CD4-positive, alpha-beta T cell treated with Interleukin-4 for 1 hour (primary cell): ENCODE data around the gene RBM20.
"Not testable (repeated sequence)": the region's sequence is repeated elsewhere in the genome, so short reads cannot be mapped to it uniquely, and the experiment has no call there.

Experiments used
- DNase-seq, 2 donors: peaks; one replicate each; pipeline ENCODE4 v3.0.0-alpha.2; 2020 to 2022

The RBM20 gene

DNA sequence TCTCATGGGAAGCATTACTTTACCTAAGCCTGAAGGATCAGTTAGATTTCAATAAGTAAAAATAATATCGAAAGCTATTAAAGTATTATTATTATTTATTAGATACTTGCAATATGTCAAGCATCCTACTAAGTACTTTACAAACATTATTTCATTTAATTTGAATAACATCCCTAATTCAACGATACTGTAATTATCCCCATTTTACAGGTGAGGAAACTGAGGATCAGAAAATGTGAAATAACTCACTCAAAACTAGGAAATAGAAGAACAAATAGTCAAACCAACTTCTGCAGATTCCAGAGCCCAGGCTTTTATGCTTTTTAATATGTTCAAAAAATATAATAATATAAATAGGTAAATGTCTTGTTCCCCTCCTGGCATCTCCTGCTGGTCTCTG lies 217.3 kb downstream of the RBM20 start:
- DNase-seq, result no peak

DNA sequence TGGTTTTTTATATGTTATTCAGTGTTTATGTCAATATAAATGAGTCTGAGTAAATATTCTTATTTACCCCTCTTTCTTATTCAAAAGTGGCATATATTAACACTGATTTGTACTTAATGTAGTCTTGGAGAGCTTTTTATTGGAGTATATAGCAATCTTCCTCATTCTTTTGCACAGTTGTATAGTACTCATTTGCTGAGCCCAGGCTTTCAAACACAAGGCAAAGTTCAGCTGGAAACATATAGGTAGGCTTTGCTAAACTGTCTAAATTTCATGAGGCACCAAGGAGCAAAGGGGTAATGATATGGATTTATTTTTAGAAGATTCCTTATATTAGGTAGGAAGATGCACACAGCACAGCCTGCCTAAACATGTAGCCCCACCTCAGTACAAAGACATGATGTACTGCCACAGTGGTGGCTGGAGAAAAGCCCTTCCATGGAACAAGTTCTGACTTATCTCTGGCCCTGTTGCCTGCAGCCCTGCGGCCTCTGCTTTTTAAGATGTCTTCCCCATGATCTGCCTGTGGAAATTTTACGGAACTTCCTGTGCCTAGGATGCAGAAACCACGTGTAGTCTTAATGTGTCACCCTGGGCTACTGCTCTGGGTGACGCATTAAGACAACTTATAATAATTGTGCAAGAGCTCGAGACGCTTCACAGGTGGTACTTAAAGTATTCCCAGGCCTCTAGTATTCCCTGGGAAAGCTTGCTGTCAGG lies 218.0 kb downstream of the RBM20 start:
- DNase-seq, result peak in 1 of 2 donors; percentile 58

DNA sequence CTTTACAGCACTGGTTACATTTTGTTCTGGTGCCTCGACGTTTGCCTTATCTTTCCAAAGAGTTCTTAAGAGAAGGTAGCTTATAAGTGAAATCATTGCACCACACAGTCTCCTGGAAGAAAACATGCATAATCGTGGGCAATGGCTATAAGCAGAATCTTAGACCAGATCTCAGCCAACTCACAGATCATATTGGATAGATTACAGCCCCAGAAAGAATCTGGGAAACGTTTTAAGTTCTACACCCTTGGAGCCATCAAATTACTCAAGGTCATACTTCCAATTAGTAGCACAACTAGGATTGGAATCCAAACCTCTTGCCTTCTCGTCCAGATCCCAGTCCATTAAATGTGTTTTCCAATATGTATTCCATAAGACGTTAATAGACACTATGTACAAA lies 218.8 kb downstream of the RBM20 start:
- DNase-seq, result no peak

DNA sequence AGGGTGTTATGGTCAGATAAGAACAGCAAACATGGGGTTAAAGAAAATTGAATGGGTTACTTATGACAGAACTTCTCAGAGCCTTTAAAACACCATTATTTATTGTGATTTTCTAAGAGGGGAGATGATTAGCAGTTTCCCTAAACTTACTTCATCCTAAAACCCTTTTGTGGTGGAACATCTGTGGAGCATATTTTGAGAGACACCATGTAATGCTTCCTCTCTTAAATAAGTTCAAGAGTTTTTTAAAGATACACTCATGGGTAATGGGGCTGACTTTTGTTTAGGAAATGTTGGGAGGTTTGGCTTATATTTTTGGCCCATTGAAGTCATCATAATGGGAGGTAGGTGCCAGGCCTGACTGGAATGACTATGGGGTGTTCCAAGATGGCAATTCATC lies 219.2 kb downstream of the RBM20 start:
- no peak for DNase-seq

DNA sequence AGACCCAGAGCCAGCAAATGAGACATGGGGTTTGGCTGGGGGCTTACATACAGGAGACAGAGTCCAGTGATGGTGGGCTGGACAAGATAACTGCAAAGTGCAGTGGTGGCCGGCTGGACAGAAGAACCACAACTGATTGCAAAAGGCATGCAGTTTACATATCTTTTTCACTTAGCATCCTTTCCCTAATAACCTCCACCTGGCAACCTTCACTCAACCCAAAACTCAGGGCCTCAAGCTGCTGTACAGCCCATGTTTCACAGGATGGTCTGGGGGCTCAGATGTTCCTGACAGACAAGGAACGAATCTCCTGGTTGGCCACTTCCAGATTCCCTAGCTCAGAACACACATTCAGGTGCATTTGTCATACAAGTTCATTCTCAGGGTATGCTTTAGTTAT lies 219.8 kb downstream of the RBM20 start:
- DNase-seq, result no peak

DNA sequence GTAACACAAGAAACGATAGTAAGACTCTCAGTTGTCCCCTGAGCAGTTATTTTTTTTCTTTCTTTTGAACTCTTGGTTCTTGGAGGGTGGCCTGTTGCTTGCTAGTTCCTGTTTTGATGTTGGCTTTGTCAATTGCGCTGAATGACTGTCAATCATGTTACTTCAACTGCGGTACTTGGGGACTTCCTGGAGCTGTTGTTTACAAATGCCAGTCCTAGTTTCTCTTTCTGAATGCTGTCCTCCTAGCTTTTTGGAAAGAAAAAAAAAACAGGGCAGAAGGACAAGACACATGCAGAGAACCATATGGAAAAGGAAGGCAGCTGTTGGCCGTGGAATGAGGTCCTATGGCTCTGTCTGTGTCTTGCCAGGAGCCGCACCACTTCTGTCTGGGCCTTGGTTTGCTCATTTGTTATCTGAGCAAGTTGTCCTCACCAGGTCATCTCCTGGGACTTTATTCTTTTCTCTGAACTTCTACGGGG lies 220.6 kb downstream of the RBM20 start:
- DNase-seq, result peak; percentile 83 to 90

DNA sequence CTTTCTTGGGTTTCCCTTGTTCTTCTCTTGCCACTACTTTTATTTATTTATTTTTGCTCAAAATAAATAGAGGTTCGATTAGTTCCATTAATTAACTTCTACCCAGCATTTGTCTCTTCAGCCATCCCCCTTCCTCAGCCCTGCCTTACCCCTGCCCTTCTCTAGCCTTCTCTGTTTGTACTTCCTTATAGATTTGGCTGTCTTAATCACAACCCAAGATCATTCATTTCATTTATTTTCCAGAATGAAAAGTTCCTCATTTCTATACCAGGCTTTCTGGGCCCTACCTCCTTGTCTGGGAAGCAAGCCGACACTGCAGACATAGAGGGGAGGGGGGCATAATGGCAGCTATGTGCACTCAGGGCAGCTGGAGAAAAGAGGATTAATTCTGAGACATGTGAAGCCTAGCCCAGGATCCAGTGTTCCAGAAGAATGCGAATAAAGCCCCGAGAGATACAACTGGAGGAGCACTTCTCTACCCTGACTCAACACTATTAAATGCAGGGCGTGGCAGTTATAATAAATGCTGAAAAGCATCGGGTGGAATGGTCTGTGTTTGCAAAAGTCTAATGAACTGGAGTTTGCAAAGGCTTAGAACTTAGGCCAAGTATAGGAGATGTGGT lies 221.2 kb downstream of the RBM20 start:
- no peak for DNase-seq

DNA sequence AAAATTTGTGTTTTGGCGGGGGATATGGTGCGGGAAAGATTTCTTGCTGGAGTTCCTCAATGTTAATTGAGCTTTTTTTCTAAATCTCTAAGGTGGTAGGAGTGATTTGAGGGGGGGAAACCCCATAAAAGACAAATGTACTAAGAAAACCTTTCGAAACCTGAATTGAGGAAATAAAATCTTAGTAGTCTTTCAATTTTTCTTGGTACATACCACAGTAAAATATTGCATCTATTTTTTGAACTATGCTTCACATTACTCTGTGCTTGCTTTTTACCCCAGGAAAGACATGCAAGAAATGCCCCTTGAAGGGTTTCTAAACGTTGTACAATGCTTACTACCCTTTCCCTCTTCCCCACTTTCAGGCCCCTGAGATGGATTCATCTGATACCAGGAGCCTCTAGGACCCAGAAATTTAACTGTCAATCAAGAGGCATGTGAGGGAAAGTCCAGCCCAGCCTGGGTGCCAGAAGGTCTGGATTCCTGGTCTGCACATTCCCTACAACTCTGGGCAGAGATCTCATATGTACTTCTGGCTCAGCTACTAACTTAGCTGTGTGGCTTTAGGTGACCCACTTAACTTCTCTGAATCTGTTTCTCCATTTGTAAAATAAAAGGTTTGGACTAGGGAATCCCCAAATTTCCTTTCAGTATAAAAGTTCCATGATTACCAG lies 221.8 kb downstream of the RBM20 start:
- no peak for DNase-seq

DNA sequence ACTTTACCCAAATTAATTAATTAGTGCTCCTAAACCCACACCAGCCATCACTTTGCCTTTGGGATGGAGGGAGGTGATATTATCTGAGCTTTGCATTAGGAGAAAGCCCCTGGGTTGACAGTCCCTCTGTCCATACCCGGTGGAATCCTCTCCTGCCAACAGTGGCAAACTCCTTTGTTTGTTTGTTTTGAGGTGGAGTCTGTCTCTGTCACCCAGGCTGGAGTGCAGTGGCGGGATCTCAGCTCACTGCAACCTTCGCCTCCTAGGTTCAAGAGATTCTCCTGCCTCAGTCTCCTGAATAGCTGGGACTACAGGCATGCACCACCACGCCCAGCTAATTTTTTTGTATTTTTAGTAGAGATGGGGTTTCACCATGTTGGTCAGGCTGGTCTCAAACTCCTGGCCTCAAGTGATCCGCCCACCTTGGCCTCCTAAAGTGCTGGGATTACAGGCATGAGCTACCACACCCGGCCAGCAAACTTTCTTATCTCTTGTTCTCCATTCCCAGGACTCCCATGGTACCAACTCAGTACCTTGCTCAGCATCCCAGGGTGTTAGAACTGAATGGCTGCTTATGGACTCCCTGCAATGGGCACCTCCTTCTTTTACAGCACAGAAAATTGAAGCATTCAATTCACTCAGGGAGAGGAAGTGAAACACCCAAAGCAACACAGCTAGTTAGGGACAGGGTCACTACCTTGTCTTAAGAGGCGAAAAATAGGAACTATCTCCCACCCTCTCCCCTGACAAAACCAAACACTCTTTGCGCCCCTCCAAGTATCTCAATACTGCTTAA lies 223.1 kb downstream of the RBM20 start:
- DNase-seq, result not testable (repeated sequence)

DNA sequence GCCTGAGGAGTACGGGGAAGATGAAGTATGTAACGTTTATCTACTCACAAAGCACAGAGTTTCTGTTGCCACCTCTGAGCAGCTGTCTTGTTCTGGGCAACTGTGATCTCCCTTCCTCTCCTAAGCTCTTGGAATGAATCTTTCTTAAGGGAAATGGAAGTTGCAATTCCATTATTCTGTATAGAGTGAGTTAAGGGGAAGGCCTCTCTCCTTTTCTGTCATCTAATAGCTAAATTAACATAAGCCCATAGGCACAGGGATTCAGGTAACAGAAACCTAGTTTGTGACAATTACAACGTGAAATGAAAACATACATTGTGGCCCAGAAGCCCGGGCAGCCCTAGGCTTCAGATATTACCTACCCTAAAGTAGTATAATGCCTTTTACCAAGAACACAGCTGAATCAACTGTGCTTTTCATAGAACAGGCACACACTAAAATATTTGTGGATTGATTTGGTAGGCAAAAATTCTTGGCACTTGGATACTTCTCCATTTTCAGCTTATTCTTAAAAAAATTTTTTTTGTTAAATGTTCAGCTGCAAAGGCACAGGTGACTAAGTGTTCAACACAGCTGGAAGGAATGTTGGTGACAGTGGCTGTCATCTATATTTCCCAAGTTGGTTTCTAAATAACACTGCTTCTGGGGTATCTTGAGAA lies 223.8 kb downstream of the RBM20 start:
- no peak for DNase-seq

DNA sequence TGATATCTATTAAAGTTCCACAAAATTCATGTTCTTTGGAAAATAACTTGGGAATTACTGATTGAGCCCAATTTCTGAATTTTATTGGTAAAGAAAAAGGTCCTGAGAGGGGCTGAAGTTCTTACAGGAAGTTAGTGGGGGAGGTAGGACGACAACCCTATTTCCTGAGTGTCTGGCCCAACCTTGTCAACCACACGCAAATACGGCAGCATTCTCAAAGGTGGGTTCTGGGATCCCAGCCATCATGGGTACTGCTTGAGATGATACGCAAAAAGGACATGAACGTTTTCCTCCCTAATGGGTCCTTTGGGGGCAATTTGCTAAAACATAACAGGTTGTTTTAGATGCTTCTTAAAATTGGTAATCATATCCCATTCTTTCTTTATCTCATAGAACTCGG lies 224.8 kb downstream of the RBM20 start:
- peak; percentile 73 to 76 for DNase-seq

DNA sequence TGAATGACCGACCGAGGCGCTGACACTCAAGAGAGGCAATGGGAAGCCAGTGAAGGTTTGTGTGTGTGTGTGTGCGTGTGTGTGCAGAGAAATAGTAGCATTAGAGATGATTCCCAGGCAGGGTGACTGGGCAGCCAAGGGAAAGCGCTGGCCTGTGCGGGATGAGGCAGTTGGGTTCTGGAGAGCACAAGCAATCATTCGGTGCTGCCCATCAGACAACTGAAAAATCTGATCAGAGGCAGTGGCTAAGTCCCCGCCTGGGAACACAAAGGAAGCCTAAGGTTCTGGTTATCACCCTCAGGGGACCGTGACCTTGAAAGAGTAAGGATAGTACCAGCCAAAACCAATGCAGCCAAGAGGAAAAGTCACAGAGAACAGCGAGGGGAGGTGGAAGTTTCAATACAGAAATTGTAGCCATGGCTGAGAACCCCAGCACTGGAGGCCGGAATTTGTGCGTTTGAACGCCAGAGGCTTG lies 226.7 kb downstream of the RBM20 start:
- no peak for DNase-seq

DNA sequence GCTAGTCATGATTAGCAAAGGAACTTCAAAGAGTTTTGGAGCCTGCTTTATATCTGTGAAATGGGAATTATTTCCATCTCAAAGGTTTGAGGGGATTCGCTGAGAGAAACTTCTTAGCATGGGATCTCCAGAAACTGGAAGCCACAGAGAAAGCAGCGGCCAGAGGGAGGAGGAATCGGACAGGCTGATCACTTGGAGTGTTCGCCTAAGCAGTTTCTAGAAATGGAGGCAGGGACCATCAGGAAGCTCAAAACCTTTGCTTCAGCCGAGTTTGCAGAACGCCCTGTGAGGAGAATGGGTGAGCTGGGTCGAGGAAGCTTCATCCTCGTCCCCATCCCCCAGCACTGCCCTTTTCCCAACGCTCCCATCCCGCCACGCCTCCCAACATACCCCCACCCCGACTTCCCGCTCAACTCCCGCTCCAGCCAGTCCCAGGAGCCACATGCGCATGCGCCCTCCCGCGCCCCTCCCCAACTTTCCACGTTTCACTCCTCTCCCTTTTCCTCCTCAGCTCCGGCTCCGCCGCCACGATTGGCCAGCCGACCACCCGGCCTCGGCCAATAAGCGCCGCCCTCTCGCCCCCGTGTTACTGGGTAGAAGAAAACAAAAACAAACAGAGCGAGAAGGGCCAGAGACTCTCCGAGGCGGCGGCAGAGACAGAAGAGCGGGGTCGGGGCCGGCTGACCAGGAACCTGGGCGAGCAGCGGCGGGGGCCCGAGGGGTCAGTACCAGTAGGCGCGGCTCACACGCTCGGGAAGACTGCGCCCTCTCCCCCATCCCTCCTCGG lies 227.4 kb downstream of the RBM20 start, which contains the start of gene PDCD4:
Gene PDCD4 (plus strand): TSS at position 631 of the 787 bp plus-strand sequence. CDS start 4,100 bp downstream, outside the sequence.
- peak; percentile 94 to 96 for DNase-seq

DNA sequence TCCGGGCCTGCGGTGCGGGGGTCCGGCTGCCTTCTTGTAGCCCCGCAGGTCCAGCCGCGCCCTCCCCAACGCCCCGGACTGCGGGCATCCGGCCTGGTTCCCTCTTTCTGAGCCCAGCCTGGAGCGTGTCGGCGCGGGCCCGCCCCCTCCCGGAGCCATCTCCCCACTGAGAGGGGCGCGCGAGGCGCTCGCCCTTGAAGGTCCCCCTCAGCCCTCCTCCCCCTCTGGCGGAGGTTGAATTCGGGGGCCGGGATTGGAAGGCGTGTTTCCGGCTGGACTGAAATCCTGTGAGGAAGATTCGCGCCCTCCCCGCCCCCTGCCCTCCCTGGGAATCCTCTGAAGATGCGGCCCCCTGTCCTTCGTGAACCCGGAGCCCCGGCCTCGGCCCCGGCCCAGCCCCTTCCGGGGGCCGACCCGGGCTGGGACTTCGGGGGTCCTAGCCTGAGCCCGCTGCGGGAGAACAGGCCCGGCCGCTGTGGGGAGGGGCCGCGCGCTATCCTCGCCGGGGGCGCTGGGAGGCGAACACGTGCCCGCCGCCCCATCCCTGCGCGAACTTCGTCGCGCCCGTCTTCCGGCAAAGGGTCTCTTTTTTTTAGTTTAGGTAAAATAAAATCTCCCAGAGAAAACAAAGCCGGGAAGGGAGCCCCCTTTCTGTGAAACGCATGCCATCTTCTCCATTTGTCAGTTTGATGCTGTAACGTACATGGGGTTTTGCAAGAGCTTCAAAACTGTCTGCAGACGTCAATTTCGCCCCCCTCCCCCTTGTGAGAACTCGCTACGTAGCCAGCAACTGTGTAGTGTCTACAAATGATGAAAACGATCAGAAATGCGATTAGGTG lies 228.2 kb downstream of the RBM20 start:
- peak; percentile 91 to 92 for DNase-seq

DNA sequence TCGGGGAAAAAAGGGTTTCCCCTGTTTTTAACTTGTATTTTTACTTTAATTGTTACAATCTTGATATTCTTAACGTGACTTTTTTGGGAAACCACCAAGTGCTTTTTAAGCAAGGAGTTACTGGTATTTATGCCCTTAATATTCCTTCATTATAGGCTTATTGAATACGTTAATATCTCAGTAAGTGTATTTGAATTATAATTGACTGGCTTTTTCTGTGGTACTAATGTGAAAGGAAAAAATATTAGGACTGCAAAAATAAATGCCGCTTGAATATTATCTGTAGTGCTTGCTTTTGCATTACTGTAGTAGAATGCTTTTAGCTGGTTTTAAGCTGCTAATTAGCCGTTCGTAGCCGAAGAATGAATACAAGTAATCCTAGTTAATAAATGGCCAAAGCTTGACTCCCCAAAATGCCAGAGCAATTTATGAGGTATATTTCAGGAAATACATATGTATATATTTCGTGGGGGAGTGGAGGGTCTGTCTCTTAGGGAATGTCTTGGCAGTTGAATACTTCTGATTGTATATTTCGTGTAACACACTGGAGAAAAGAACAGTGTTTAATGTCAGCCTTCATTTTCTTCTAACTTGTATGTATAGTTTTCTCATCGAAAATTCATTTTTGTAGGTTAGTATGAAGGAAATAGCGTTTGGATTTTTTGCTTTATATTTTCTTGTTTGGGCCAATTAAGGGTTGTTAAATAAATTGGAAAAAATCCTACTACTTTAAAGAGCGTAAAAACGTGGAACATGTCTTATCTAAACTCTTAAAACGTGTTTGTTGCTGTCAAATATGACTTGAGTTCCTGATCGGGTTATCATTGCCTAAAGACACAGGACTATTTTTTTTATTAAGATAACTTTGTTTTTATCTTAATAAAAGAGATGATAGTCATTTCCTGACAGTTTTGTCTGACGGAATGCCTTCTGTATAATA lies 229.1 kb downstream of the RBM20 start:
- DNase-seq, result no peak

DNA sequence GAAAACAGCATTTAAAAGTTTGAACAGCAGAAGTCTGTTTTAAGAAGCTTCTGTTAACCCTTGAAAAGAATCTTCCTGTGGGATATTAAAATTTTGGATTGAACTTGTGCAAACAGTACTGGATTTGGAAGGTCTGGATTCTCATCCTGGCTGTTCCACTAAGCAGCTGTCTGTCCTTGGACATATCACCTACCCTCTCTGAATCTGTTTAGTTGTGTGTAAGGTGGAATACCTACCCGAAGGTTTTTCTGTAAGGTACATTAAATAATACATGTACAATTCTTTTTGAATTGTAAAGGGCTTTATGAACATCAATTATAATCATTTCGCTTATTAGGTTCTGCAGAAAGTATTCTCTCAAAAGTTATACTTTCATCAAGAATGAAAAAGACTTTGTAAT lies 229.8 kb downstream of the RBM20 start:
- DNase-seq, result no peak

DNA sequence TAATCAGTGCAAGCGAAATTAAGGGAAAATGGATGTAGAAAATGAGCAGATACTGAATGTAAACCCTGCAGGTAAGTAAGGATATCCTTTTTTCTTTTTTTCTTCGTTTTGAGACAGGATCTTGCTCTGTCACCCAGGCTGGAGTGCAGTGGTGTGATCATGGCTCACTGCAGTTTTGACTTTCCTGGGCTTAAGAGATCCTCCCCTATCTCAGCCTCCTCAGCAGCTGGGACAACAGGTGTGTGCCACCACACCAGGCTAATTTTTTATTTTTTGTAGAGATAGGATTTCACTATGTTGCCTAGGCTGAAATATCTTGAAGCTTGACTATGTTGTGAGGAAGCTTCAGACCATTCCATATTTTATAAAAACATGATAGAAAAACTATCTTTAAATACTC lies 231.9 kb downstream of the RBM20 start:
- no peak for DNase-seq

DNA sequence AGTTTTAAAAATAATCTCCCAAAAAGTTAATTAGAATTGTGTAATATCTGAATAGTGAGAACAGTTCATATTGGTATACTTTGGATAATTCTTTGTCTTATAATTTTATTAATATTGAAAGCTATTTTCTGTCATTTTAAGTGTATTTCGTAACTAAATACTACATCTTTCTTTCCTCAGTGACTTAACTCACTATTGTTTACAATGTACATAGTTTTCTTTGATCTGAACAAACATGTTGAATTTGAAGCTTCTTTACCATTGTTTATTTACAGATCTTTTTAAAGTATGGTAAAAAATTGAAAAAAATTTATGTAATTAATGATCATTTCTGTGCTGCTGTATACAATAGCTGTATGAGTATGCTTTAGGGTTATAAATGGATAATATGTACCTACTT lies 232.7 kb downstream of the RBM20 start:
- no peak for DNase-seq

DNA sequence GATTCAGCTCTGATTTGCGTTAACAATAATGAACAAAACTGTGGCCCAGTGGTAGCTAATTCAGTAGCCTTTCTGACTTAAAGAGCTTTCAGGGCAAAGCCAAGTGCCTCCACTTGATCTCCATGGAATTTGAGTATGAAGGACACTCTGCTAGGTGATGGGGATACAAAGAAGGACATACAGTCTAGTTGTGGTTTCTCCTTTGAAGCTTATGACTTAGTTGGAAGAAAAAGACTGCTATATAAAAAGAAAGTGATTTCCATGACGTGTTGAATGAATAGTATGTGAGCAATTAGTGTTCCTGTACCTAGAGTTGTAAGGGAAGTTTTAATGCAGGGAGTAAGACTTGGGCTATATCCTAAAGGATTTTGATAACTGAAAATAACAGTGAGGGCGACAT lies 235.9 kb downstream of the RBM20 start:
- DNase-seq, result no peak
